Fibroblast of lung (primary cell): ENCODE measurements around the gene RFXANK.

ENCODE experiments used
- CTCF ChIP-seq, 2 donors: IDR thresholded peaks in 1 of 2; conservative IDR thresholded peaks in 1 of 2; 1 replicate in 1 of 2; 2 replicates in 1 of 2; pipeline ENCODE4 v1.5.1; 2011 to 2012; ENCODE audit warnings: low read length in 2 of 2, control low read depth in 1 of 2, inconsistent platforms in 1 of 2, low read depth in 1 of 2, mild to moderate bottlenecking in 1 of 2
- EZH2 ChIP-seq: IDR thresholded peaks from 2 replicates; pipeline ENCODE4 v1.5.1; 2012; ENCODE audit warnings: low read length, control low read depth, mild to moderate bottlenecking; ENCODE audit errors: missing control alignments

DNA sequence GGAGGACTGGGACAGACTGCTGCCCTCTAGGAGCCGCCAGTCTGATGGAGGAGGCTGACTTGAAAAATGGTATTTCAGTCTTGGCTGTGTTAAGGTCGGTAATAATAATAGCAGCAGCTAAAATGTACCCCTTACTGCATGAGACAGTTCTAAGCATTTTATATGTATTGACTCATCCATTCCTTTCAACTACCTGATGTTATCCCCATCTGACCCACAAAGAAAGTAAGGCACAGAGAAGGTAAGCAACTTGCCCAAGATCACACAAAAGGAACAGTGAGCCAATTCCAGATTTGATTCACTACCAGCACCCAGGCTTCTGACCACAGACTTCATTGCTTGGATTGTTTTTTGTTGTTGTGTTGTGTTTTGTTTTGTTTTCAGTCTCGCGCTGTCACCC is 23.7 kb downstream of the RFXANK start:
- no peak for TF ChIP-seq CTCF (conservative IDR thresholded peaks at IDR 0.05 in 1 of 2, IDR thresholded peaks at IDR 0.05 in 1 of 2; ENCODE audit: low read depth in 1 of 2, low read length in 2 of 2)
- no peak for TF ChIP-seq EZH2
